Hepatocyte (in vitro differentiated cells): ENCODE data around the gene ANO10. TPM values are rescaled to one million over a fixed set of nuclear protein-coding genes. Genes with fewer than 3 reads are reported as not detected.

Source experiments
- DNase-seq: peaks from one replicate; pipeline ENCODE4 v3.0.0-alpha.2; 2016; ENCODE audit warnings: low spot score
- H2AFZ ChIP-seq: fragments of 200-600 bp; sonication (generic); 2 replicates; pipeline ENCODE4 v1.6.0; 2016; ENCODE audit warnings: antibody characterized with exemption, mild to moderate bottlenecking
- H3K27ac ChIP-seq: fragments of 200-600 bp; sonication (generic); 2 replicates; pipeline ENCODE4 v1.5.1; 2016; ENCODE audit warnings: mild to moderate bottlenecking
- H3K27me3 ChIP-seq: fragments of 200-600 bp; sonication (generic); 2 replicates; pipeline ENCODE4 v1.6.1; 2016
- H3K36me3 ChIP-seq: fragments of 200-600 bp; sonication (generic); replicated peaks from 2 replicates; pipeline ENCODE4 v1.5.1; 2016; ENCODE audit warnings: low read depth; ENCODE audit not compliant: insufficient read depth
- H3K4me1 ChIP-seq: fragments of 200-600 bp; sonication (generic); 2 replicates; pipeline ENCODE4 v1.5.1; 2016; ENCODE audit warnings: mild to moderate bottlenecking, moderate library complexity; ENCODE audit not compliant: insufficient read depth
- H3K4me2 ChIP-seq: fragments of 200-600 bp; sonication (generic); 2 replicates; pipeline ENCODE4 v1.6.0; 2016
- H3K4me3 ChIP-seq: fragments of 200-600 bp; sonication (generic); 2 replicates; pipeline ENCODE4 v1.5.1; 2016; ENCODE audit warnings: mild to moderate bottlenecking
- H3K79me2 ChIP-seq: fragments of 200-600 bp; sonication (generic); 2 replicates; pipeline ENCODE4 v1.6.0; 2017; ENCODE audit warnings: mild to moderate bottlenecking
- H3K9me2 ChIP-seq: fragments of 200-600 bp; sonication (generic); replicated peaks from 2 replicates; pipeline ENCODE4 v1.6.0; 2017; ENCODE audit warnings: mild to moderate bottlenecking; ENCODE audit not compliant: insufficient read depth
- H3K9me3 ChIP-seq: fragments of 200-600 bp; sonication (generic); 2 replicates; pipeline ENCODE4 v1.5.1; 2016; ENCODE audit warnings: low read depth, mild to moderate bottlenecking
- H4K20me1 ChIP-seq: fragments of 200-600 bp; sonication (generic); 2 replicates; pipeline ENCODE4 v1.6.0; 2016; ENCODE audit warnings: mild to moderate bottlenecking; ENCODE audit not compliant: insufficient read depth, poor library complexity, severe bottlenecking
- CTCF ChIP-seq: fragments of 200-600 bp; sonication (generic); IDR thresholded peaks from 2 replicates; pipeline ENCODE4 v1.5.1; 2016; ENCODE audit warnings: antibody characterized with exemption, mild to moderate bottlenecking; ENCODE audit not compliant: poor library complexity
- EZH2 ChIP-seq: fragments of 200-600 bp; sonication (generic); IDR thresholded peaks from 2 replicates; pipeline ENCODE4 v1.6.1; 2016; ENCODE audit warnings: antibody characterized with exemption, mild to moderate bottlenecking, borderline replicate concordance
- EZH2phosphoT487 ChIP-seq: fragments of 200-600 bp; sonication (generic); IDR thresholded peaks from one replicate; pipeline ENCODE4 v1.6.1; 2018; ENCODE audit warnings: antibody characterized with exemption, mild to moderate bottlenecking, low read depth, moderate library complexity; ENCODE audit not compliant: unreplicated experiment, severe bottlenecking
- WGBS: methylation state at CpG from one replicate; pipeline ENCODE4 v1.1.6; 2016; ENCODE audit warnings: low lambda C conversion rate; ENCODE audit errors: missing lambda C conversion rate; 5-methylcytosine and 5-hydroxymethylcytosine counted together
- polyA plus RNA-seq: library from polyadenylated mRNA; unstranded; fragments of >200 nt; fragmentation: Nextera tagmentation; extraction: Ambion mirVana; gene quantifications from 2 replicates; pipeline ENCODE4 v1.2.1, GENCODE V29; 2016
- total RNA-seq: library from RNA; depleted of rRNA; stranded (reverse); fragments of >200 nt; gene quantifications from 2 replicates; pipeline ENCODE4 v1.2.3, GENCODE V29; 2014

ANO10 gene
- total and polyA plus RNA-seq, 2 experiments from 2014 or later, result 28.5 to 33.5 TPM

DNA sequence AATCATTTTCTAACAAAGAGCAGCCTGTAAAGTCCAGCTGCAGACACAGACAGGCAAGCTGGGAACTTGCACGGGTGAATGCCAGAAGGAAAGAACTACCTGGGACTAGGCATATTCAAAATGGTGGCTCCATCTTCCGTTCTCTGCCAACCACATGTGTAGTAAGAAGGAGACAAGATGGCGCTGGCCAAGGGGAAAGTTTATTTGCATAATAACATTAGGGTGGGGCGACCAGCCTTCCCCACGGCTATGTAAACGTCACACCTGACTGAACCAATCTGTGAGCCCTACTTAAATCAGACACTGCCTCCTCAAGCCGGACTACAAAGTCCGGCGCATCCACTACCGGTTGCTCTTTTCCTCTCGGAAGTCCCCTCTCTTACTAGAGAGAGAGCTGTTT is 204.7 kb downstream of the ANO10 start:
- 90% methylated on average over 11 of the region's 11 CpGs for WGBS
- H3K4me1 ChIP-seq, result no peaks in the 10 kb centered on the region
- no peak overlapping the region for H3K27ac ChIP-seq
- H3K9me2 ChIP-seq, result no peaks in the 10 kb centered on the region
- no peak overlapping the region for H3K4me3 ChIP-seq
- no peaks in the 10 kb centered on the region for H3K36me3 ChIP-seq
- no peak for DNase-seq
- no peaks in the 10 kb centered on the region for H3K9me3 ChIP-seq
- H4K20me1 ChIP-seq, result no peaks in the 10 kb centered on the region
- H3K4me2 ChIP-seq, result no peak overlapping the region
- H3K79me2 ChIP-seq, result no peaks in the 10 kb centered on the region
- H2AFZ ChIP-seq, result no peak overlapping the region
- TF ChIP-seq CTCF, result no peak
- no peak for TF ChIP-seq EZH2phosphoT487
- TF ChIP-seq EZH2, result no peak
- H3K27me3 ChIP-seq, result no peaks in the 10 kb centered on the region

DNA sequence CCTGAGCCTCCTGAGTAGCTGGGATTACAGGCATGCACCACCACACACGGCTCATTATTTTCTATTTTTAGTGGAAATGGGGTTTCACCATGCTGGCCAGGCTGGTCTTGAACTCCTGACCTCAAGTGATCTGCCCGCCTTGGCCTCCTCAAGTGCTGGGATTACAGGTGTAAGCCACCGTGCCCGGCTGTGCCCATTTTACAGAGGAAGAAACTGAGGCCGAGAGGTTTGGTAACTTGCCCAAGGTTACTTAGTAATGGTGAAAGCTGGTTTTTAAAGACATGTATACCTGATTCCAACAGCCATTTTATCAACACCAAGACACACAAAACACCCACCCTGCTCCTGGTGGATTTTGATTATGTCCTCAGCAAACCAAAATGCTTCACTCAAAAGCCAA is 206.7 kb downstream of the ANO10 start:
- H3K27me3 ChIP-seq, result no peaks in the 10 kb centered on the region
- H3K4me2 ChIP-seq, result no peak overlapping the region
- H4K20me1 ChIP-seq, result no peaks in the 10 kb centered on the region
- 99% methylated on average over 5 of the region's 5 CpGs for WGBS
- no peaks in the 10 kb centered on the region for H3K4me1 ChIP-seq
- no peak overlapping the region for H2AFZ ChIP-seq
- no peak overlapping the region for H3K4me3 ChIP-seq
- no peak overlapping the region for H3K27ac ChIP-seq
- no peaks in the 10 kb centered on the region for H3K9me2 ChIP-seq
- TF ChIP-seq EZH2phosphoT487, result no peak
- TF ChIP-seq CTCF, result no peak
- TF ChIP-seq EZH2, result no peak
- no peaks in the 10 kb centered on the region for H3K9me3 ChIP-seq
- DNase-seq, result no peak
- H3K79me2 ChIP-seq, result no peaks in the 10 kb centered on the region
- H3K36me3 ChIP-seq, result no peaks in the 10 kb centered on the region

DNA sequence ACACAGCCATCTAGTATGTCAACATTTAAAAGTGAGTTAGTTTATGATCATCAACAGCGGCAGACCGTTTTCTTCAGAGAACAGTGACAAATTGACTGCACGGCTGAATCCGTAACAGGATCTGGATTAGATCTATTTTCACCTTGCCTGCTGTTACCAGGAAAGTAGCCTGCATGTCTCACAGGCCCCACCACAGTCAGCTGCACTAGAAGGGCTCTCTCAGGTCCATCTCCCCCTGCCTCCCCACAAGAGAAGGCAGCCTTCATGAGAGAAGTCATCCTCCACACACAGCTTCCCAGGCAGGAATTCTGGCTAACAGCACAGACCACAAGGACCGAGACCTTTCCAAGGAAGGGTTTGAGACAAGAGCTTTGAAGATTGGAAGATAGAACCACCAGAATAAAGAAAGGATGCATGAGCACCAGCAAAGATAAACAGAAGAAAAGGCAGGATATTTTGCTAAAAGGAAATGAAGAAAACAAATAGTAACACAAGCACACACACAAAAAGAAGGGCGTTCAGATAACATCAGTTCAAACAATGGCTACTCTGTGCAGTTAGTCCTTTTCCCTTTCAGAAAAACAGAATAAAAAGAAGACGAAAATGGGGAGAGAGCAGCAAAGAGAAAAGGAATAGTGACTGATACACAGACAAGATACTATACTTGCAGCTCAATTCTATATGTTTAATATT is 208.0 kb downstream of the ANO10 start:
- 55% methylated on average over 7 of the region's 7 CpGs for WGBS
- H3K27me3 ChIP-seq, result no peaks in the 10 kb centered on the region
- H3K4me1 ChIP-seq, result no peaks in the 10 kb centered on the region

More for the DNA sequence above, 208.0 kb downstream of the ANO10 start:
- Histone ChIP-seq H3K27ac (no peak overlapping the region), H3K4me2 (no peak overlapping the region), H2AFZ (no peak overlapping the region), H3K79me2 (no peaks in the 10 kb centered on the region), H4K20me1 (no peaks in the 10 kb centered on the region), H3K9me2 (no peaks in the 10 kb centered on the region), H3K36me3 (no peaks in the 10 kb centered on the region), H3K9me3 (no peaks in the 10 kb centered on the region), H3K4me3 (no peak overlapping the region)
- DNase-seq, result no peak
- TF ChIP-seq CTCF (no peak), EZH2phosphoT487 (no peak), EZH2 (no peak)
